ENCODE results near the gene RASAL1.

RASAL1 gene

GRCh38 chr12:113099364-113099763 is 36.2 kb downstream of the RASAL1 start:
- no peak for DNase-seq (ENCODE audit: extremely low read depth in 1 of 2, low read depth in 1 of 2)

- DNase-seq (ENCODE audit: extremely low read depth in 1 of 2, low read depth in 1 of 2), result peak; percentile 35 to 41
These were observed 37.0 kb downstream of the RASAL1 start for GRCh38 chr12:113098441-113099028.

DNA sequence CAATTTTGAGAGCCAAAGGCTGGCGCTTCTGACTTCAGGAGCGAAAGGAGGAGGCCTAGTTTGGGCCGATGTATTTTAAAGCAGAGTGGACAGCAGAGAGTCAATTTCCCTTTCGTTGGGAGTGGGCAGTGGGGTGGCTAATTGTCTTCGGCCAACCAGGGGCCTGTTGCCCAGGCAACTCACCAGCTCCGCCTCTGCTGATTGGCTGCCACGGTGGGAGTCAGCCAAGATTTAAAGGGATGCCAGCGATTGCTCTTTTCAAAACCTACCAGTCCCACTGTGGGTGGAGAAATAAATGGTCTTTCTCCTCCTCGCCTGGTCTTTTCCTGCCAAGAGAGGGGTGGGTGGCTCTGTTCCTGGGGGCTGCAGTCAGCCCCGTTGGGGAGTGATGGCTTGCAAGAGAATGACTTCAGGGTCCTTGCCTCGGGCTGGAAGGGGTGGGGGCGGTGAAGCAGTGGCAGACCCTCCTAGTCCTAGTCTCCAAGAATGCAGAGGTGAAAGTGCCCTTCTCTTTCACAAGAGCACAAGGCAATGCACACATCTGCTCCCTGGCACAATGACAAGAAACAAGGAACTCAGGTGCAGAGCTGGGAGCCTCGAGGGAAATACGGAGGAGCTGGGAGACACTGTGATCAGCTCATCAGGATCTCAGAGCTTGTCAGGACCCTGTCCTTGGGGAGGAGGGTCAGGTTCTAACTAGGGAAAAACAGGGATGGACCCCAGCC is 37.7 kb downstream of the RASAL1 start:
- no peak for DNase-seq (ENCODE audit: extremely low read depth in 1 of 2, low read depth in 1 of 2)

DNA sequence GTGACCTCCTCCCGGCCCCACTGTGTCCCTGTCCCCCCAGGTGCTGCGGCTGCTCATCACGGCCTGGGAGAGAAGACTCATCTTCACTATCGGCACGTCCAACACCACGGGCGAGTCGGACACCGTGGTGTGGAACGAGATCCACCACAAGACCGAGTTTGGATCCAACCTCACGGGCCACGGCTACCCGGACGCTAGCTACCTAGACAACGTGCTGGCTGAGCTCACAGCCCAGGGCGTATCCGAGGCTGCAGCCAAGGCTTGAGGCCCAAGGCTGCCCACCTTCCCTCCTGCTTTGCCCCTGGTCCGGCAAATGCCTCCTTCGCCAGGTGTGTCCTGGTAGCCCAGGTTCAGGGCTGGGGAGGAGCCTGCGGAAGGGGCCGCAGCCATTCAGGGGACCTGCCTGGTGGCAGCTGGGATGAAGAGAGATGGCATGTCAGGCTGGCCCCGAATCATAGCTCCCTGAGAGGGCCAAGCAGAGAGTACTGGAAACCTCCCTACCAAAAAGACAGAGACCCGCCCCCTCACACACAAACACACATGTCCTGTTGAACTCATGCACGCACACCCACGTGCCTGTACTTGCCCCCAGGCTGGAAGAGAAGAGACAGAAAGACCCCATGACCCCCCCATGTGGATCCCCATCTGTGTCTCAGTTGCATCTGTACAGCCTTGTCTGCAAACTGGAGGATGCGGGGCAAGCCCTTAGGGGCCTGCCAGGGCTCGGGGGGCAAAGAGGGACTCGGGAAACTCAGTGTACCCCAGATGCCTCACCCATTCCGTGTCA is 38.7 kb downstream of the RASAL1 start:
- DNase-seq (ENCODE audit: extremely low read depth in 1 of 2, low read depth in 1 of 2), result no peak

DNA sequence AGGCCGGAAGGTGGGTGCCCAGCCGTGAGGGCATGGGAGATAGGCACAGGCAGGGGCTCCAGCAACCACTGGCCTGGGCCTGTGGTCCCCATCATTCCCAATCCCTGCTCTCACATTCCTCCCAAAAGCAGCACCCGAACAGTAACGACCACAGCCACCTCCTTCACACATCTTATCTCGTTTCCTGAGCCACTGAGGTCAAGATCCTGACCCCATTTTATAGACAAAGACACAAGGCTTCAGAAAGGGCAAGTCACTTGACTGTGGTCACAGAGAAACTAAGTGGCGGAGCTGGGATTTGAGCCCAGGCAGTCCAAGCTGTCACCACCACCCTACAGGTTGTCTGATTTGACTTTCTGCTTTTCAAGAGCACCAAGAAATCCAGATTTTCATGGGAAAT is 40.2 kb downstream of the RASAL1 start:
- DNase-seq (ENCODE audit: extremely low read depth in 1 of 2, low read depth in 1 of 2), result no peak

- no peak for DNase-seq (ENCODE audit: extremely low read depth in 1 of 2, low read depth in 1 of 2)
These were observed 40.8 kb downstream of the RASAL1 start for GRCh38 chr12:113094738-113095137.

DNA sequence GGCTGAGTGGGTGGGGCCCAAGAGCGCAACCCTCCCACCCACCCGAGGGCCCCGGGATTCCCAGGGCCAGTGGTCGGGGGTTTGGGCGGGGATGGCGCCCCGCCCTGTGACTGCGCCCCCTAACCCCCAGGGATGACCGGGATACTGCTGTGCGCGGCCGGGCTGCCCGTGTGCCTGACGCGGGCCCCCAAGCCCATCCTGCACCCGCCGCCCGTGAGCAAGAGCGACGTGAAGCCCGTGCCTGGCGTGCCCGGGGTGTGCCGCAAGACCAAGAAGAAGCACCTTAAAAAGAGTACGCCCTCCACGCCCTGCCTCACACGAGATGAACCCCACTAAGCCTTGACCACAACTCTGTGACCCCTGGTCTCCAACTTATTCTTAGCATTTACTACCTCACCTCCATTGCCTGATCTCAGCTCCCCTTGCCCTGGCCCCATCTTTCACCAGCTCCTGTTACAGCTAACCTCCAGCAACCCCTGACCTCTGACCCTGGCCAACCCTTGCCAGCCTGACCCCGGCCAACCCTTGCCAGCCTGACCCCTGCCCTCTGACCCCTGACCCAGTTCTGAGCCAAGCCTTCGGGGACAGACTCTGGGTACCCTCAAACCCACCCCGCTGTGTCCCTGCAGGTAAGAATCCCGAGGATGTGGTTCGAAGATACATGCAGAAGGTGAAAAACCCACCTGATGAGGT is 42.0 kb downstream of the RASAL1 start:
- no peak for DNase-seq (ENCODE audit: extremely low read depth in 1 of 2, low read depth in 1 of 2)

DNA sequence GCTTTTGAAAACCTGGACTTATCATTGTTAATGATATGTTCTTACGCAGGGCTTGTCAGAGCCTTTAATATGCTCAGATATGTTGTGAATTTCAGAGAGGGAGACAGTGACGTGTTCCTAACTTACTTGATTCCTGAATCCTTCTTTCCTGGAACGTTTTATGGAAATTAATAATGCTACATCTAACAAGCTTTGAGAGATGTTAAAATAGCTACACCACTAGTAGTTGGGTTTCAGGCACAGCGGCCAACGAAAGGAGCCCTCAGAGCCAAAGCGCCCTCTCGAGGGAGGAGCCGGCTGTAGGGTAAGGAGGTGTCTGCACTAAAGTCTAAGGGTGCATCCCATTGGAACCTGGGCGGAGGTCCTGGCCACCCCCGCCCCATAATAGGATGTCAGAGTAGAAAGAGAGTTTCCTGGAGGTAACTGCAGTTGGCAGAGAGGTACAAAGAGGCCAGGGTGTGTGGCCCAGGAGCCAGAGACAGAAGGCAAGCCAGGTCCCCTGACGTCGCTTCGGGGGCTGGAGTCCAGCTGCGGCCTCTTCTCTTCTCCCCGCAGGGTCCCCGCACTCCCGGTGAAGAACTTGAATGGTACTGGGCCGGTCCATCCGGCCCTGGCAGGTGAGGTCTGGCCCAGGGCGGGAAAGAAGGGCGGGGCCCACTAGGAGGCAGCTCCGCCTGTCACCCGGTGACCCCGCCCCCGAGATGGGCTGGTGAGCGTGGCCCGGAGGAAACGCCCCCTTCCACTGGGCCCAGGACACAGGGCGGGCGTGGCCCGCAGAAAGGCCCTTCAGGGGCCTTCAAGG is 42.8 kb downstream of the RASAL1 start:
- no peak for DNase-seq (ENCODE audit: extremely low read depth in 1 of 2, low read depth in 1 of 2)

GRCh38 chr12:113091506-113091905 is 44.1 kb downstream of the RASAL1 start:
- DNase-seq (ENCODE audit: extremely low read depth in 1 of 2, low read depth in 1 of 2), result no peak

DNA sequence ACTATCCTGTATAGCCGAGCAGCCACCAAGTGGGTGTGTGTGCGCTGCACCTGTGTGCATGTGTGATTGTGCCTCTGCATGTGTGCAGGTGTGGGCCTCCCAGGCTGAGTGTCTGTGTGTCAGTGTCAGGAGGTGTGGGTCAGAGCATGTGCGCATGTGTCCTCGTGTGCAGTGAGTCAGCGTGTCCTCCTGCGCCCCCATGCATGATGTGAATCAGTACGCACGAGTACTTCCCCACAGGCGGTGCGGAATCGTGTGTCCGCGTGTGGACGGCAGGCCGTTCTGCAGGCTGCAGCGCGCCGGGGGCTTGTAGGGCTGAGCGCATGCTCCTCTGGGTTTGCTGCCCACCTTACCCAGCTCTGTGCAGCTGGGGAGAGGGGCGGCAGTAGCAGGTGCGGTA is 44.8 kb downstream of the RASAL1 start:
- no peak for DNase-seq (ENCODE audit: extremely low read depth in 1 of 2, low read depth in 1 of 2)

GRCh38 chr12:113089839-113090238 is 45.7 kb downstream of the RASAL1 start:
- no peak for DNase-seq (ENCODE audit: extremely low read depth in 1 of 2, low read depth in 1 of 2)

DNA sequence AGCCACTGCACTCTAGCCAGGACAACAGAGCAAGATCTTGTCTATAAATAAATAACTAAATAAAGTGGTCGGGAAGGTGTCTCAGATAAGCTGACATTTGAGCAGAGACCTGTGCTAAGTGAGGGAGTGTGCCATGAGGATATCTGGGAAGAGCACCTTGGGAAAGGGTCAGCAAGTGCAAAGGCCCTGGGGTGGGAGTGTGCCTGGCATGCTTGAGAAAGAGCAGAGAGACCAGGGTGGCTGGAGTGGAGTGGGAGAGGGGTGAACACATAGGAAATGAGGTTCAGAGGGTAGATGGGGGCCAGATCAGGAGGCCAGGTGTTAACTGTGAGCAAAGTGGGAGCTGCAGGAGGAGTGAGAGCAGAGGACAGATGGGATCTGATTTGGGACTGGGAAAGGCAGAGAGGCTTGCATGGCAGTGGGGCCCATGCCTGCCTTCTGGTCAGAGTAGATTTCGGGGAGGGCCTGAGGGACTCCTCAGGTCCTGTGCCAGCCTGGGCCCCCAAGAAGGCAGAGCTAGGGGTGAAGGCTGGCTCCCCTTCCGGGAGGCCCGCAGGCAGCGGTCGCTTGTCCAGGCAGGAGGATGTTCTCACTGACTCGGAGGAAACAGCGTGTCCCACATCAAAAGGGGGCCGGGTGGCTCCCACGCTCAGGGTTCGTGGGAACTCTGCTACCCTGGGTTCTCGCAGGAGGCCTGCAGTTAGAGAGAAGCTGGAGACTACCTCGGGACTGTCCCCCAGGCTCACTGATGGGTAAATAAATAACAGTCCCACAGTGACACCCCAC is 46.4 kb downstream of the RASAL1 start:
- DNase-seq (ENCODE audit: extremely low read depth in 1 of 2, low read depth in 1 of 2), result peak in 1 of 2 donors; percentile 29

DNA sequence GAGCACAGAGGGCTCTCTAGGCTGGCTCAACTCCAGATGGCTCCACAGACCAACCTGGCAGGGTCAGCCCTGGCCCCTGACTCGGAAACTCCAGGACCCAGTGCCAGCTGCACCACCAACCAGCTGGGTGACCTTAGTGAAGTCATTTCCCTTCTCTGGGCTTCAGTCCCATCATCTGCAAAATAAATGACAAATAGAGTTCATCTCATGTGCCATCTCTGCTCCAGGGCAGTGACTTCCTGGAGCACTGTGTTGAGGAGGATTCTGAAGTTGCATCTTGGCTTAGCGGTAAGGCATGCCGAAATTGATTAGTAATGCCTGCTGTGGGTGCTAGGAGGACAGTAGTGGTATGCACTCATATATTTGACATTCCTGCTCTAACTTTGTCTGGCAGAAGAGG is 47.5 kb downstream of the RASAL1 start:
- no peak for DNase-seq (ENCODE audit: extremely low read depth in 1 of 2, low read depth in 1 of 2)

- no peak for DNase-seq (ENCODE audit: extremely low read depth in 1 of 2, low read depth in 1 of 2)
These were observed 48.4 kb downstream of the RASAL1 start for GRCh38 chr12:113087193-113087592.

DNA sequence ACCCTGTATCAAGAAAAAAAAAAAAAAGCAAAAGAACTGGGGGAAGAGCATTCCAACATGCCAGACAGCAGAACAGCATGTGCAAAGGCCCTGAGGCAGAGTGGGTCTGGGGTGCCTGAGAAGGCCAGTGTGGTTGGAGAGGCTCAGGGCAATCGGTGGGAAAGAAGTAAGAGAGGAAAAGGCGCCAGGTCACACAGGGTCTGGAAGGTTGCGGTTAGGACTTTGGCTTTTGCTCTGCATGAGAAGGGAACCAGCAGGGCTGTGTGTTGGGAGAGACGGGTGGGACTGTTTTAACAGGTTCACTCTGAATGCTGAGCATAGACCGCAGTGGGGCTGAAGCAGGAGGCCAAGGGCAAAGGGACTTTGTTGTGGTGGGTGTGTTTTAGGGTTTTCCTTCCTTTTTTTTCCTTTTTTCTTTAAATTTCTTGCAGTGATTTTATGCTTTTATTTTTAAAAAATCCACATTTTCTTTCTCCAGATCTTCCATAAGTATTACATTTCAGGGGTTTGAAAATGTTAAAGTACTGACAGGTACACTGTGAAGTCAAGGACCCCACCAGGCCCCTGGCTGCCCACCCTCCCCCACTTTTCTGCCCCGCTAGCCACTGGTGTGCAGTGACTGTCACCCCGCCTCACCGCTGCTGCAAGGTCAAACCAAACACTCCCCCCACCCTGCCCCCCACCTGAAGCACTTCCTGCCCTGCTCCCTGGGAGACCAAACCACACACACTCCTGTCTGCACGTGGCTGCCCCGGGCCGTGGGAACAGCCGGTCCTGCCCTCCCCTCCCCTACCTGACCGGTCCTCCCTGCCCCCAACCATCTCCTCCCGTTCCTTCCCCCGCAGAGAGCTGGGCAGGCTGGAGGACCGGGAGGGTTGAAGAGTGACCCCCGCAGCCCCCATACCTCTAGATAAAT is 49.1 kb downstream of the RASAL1 start:
- DNase-seq (ENCODE audit: extremely low read depth in 1 of 2, low read depth in 1 of 2), result no peak

DNA sequence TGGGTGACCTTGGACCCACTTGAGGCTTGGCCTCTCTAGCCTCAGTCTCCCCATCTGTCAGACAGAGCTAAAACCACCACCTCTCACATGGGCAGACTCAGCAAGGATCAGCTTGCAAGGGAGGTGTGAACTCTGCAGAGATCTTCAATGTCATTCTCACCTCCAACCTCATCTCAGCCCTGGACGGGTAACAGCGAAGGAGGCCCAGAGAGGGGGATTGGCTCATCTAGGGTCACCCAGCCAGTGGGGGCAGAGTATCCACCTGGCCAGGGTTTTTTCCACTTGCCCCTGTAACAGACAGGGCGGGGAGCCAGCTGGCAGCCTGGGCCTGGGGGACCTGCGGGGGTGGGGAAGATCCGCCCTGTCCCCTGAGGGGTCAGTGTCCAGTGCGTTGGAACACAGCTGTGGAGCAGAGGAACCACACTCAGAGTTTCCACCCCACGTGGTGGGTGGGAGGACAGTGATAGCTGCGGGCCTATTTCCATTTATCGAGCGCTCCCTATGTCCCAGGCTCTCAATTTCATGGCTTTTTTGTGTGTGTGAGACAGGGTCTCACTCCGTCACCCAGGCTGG is 51.6 kb downstream of the RASAL1 start:
- no peak for DNase-seq (ENCODE audit: extremely low read depth in 1 of 2, low read depth in 1 of 2)

- no peak for DNase-seq (ENCODE audit: extremely low read depth in 1 of 2, low read depth in 1 of 2)
These were observed 52.9 kb downstream of the RASAL1 start for GRCh38 chr12:113082486-113083148.

GRCh38 chr12:113081873-113082272 is 53.7 kb downstream of the RASAL1 start:
- DNase-seq (ENCODE audit: extremely low read depth in 1 of 2, low read depth in 1 of 2), result no peak

Data from activated CD8-positive, alpha-beta memory T cell treated with anti-CD3 and anti-CD28 coated beads for 1 hour (primary cell).